HG03045 (cell line): ENCODE data around the gene RAB31.

Experiments
- ATAC-seq: cut with Tn5 transposase; IDR thresholded peaks from one replicate; pipeline ENCODE4 v1.9.1; 2021; ENCODE audit warnings: mild to moderate bottlenecking, moderate library complexity; ENCODE audit not compliant: unreplicated experiment

Gene RAB31

GRCh38 chr18:9817286-9817685, 109.2 kb downstream of the RAB31 start:
- ATAC-seq: no peak

GRCh38 chr18:9817725-9818422, 109.8 kb downstream of the RAB31 start:
- no peak for ATAC-seq

GRCh38 chr18:9818423-9818734, 110.3 kb downstream of the RAB31 start:
- ATAC-seq: no peak

- no peak for ATAC-seq
Observed at GRCh38 chr18:9820127-9820526, 112.0 kb downstream of the RAB31 start.

GRCh38 chr18:9820719-9821118, 112.6 kb downstream of the RAB31 start:
- no peak for ATAC-seq

GRCh38 chr18:9822587-9823185, 114.6 kb downstream of the RAB31 start:
- ATAC-seq: no peak

GRCh38 chr18:9823805-9824473, 115.8 kb downstream of the RAB31 start:
- ATAC-seq: no peak

DNA sequence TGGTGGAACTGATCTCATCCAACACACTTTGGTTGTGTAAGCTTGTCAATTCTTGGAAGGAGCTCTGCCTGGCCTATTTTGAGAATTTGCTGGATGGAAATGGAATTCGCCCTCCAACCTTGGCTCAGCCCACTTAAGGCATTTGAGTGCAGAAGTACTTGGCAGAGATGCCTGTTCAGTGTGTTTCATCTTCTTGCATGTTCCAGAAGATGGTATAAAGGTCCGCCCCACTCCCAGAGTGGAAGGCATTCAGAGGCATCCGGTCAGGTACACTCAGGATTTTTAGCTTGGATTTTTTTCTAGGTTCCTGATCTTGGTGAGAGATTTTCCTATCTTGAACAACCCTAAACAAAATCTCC, 116.4 kb downstream of the RAB31 start:
- ATAC-seq: no peak

- no peak for ATAC-seq
Observed at GRCh38 chr18:9824952-9825371, 116.9 kb downstream of the RAB31 start.

GRCh38 chr18:9825571-9826073, 117.5 kb downstream of the RAB31 start:
- ATAC-seq: no peak

- no peak for ATAC-seq
Observed at GRCh38 chr18:9826685-9827084, 118.6 kb downstream of the RAB31 start.

- no peak for ATAC-seq
Observed at GRCh38 chr18:9827211-9827792, 119.2 kb downstream of the RAB31 start.

GRCh38 chr18:9827793-9828505, 119.8 kb downstream of the RAB31 start:
- ATAC-seq: no peak

DNA sequence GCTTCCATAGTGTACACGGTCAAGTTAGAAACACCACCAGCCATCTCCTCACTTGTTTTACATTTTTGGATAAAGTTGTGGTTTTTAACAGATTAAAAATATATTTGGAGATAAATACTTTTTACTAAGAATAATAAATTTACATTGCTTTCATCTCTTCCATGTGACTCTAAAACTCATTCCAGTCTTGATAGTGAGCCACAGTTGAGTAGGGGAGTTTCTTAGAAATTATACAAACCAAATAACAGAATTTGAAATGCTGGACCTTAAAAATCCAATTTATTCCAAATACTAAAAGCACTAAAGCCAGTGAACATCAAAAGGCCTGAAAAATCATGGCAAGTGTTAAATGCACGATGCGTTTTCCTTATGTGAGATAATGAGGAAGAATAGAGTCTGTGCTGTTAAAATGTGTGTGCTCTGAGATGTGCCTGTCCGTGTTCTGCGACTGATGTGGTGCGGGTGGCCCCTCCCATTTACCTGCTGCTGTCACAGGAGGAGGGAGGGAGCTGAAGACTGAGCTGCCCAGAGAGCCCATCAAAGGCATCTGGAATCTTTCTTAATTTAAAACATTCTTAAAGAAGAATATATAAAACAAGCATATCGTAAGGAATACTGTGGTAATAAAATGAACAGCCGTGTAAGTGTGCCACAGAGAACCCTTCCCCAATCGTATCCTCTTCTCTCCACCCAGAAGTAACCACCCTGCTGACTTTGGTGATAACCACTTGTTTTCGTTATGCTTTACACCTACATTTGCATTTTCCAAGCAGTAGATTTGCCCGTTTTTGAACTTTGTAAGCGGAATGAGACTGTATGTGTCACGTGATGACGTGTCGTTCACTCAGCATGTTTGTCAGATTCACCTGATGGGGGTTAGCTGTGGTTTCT, 120.7 kb downstream of the RAB31 start:
- ATAC-seq: no peak

DNA sequence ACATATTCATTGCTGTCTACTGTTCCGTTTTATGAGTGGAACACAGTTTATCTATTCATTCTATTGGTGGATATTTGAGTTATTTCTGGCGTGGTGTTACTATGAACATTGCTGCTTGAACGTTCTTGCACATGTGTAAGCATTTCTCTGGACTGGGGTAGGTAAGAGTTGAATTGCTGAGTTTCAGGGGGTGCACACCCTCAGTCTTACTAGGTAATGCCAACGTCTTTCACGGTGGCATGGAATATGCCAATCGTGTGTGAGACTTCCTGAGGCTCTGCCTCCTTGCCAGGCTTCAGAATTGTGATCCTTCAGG, 121.3 kb downstream of the RAB31 start:
- no peak for ATAC-seq

DNA sequence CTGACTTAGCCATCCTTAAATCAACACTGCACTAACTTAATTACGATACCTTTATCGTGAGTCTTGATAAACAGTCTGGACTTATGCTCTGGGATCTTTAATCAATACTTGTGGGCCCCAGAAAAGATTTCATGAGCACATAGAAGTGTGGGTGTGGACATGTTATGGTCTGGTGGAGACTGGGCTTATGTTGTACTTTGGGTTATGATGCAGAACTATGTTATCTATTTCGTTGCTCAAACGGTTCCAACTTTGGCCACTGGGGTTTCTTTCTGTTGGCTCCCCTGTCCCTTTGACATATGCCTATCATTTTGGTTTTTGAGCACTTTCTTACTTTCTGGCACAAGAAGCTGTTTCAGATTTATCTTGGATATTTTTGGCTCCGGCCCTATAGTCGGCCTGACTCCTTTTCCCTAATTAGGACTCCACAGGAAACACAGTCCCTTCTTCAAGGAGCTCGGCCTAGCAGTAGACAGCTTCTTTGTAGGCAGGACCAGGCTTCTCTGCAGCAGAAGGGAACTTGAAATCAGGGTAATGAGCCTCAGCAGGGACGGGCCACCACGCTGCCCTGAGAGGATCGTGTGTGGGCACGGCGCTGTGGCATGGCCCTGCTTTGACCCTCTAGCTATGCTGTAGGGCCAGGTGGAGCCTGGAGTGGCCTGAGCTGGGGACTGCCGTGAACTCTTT, 123.1 kb downstream of the RAB31 start:
- ATAC-seq: no peak

DNA sequence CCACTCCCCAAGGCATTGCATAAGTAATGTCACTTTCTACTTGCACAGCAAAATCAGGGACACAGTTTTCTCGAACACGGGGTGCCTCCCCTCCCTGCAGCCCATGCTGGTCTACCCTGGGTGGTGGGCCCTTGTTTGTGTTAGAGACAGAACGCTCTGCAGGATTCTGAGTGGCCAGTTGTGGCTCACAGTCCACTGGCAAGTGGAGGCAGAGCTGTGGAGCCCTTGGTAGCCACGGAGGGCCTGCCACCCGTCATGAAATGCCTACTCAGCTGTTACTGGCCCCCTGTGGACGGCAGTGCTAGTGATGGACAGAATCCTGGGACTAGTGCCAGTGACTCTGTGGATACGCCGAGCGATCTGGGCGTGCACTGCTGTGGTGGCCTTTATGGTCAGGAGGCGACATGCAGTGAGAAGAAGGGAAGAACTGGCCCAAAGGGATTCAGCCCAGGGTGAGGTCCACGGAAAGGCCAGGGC, 123.7 kb downstream of the RAB31 start:
- no peak for ATAC-seq

DNA sequence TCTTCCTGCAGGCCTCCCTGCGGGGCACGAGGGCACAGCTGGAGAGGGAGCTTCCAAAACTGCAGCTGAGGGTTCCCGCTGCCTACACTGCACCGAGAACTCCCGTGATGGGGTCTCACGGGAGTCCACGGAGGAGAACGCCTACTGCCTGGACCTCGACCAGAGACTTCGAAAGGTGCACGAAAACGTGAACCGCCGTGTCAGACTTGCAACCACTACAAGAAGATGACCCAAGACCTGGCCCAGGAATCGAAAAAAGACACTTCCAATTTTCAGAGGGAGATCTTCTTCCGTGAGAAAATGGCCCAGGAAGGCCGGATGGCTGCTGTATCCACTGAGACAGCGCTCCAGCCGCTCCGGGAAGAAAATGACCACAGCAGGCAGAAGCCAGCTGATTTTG, 124.8 kb downstream of the RAB31 start:
- ATAC-seq: no peak

DNA sequence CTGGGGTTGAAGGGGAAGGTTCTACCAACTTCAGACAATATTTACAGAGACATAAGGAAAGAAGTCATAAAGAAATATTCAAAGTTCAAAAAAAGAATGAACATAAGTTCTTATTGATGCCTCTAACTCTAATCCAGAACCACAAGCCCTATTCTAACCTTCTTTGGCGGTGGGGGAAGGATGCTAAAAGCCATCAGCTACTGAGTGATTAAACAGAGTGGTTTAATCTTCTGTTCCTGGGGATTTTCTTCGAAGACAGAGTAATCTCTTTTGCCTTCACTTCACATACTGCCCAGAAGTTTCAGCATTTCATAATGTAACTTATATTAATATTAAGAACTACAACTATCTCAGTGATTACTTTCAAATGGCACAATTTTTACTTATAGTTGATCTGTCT, 126.5 kb downstream of the RAB31 start:
- ATAC-seq: no peak
